ENCODE measurements around the gene KLC4. TPM values are rescaled to one million over a fixed set of nuclear protein-coding genes. Genes with fewer than 3 reads are reported as not detected.

The KLC4 gene
- total and polyA plus RNA-seq, 9 of the 15 experiments (the other 6 are each of a cell fraction or from before 2014, with no cell fraction given) = 1.7 to 16.2 (median 7.7) TPM

DNA sequence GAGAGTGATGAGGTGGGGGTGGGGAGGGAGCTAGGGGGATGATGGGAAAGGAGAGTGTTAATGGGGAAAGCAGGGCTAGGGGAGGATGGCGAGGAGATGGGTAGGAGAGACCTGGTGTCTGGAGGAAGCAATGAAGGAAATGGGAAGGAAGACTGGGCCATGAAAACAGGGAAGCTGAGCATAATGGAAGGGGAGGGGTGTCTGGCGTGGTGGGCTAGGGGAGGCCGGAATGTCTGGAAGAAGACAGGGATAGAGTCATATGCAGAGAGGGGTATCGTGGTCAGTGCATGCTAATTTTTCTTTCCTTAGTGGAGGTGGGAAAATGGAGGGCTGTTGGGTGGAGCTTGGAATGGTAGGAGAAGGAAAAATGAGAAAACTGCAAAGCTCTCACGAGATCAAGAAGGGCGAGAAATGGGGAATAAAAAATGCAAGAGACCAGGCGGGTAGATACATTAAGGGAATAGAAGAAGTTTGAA is 45.0 kb upstream of the KLC4 start (continued):
- TF ChIP-seq, protein P1, sequence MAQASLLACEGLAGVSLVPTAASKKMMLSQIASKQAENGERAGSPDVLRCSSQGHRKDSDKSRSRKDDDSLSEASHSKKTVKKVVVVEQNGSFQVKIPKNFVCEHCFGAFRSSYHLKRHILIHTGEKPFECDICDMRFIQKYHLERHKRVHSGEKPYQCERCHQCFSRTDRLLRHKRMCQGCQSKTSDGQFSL (CRISPR knock-in tag; IDR thresholded peaks at IDR 0.05) = 0 out of 2 replicates have a peak, but pooled peaks have one; percentile 53
- TF ChIP-seq, protein P1 (tag; IDR thresholded peaks at IDR 0.05) = no peak
- TF ChIP-seq NCOA4 (IDR thresholded peaks at IDR 0.05; ENCODE audit: partially characterized antibody) (peak; percentile 67), TRIM24 (IDR thresholded peaks at IDR 0.05) (peak in 1 of 2 experiments; percentile 5; a peak in 1 of 4 replicates), CSDE1 (IDR thresholded peaks at IDR 0.05) (0 out of 4 replicates have a peak, but pooled peaks of 1 of the 2 experiments have one; percentile 70), ZC3H8 (IDR thresholded peaks at IDR 0.05) (0 out of 2 replicates have a peak, but pooled peaks have one; percentile 31), TAF1 (IDR thresholded peaks at IDR 0.05; ENCODE audit: control insufficient read depth, extremely low read depth, insufficient read depth, low read length, severe bottlenecking) (no peak), RAD51 (IDR thresholded peaks at IDR 0.05; ENCODE audit: borderline replicate concordance, low read depth) (0 out of 2 replicates have a peak, but pooled peaks have one; percentile 1), ZNF184 (CRISPR knock-in tag; IDR thresholded peaks at IDR 0.05) (no peak), ARNT (IDR thresholded peaks at IDR 0.05) (peak in 1 of 2 experiments; percentile 39; a peak in 1 of 4 replicates), LARP7 (IDR thresholded peaks at IDR 0.05) (peak; percentile 95; the same call in 1 of the 2 replicates), ARHGAP35 (IDR thresholded peaks at IDR 0.05; ENCODE audit: partially characterized antibody) (peak; percentile 80), POLR2B (IDR thresholded peaks at IDR 0.05; ENCODE audit: low read depth, partially characterized antibody) (peak; percentile 47), TAF9B (IDR thresholded peaks at IDR 0.05; ENCODE audit: partially characterized antibody) (peak; percentile 56), SUPT5H (IDR thresholded peaks at IDR 0.05) (peak; percentile 24), GTF2E2 (tag; IDR thresholded peaks at IDR 0.05) (no peak), TGIF2 (CRISPR knock-in tag; IDR thresholded peaks at IDR 0.05) (no peak), SMARCA5 (IDR thresholded peaks at IDR 0.05) (0 out of 2 replicates have a peak, but pooled peaks have one; percentile 65), CTBP1 (IDR thresholded peaks at IDR 0.05; ENCODE audit: borderline replicate concordance) (no peak), ELF4 (CRISPR knock-in tag; IDR thresholded peaks at IDR 0.05) (peak; percentile 78; the same call in 1 of the 2 replicates), SMARCE1 (IDR thresholded peaks at IDR 0.05) (peak; percentile 49), FOS (IDR thresholded peaks at IDR 0.05; ENCODE audit: extremely low read depth, insufficient read length) (no peak), EHMT2 (IDR thresholded peaks at IDR 0.05) (peak; percentile 77; the same call in 1 of the 2 replicates), NR2C2 (CRISPR knock-in tag; IDR thresholded peaks at IDR 0.05) (no peak), NR2C2 (tag; IDR thresholded peaks at IDR 0.05) (0 out of 2 replicates have a peak, but pooled peaks have one; percentile 5), THRAP3 (IDR thresholded peaks at IDR 0.05; ENCODE audit: borderline replicate concordance) (0 out of 2 replicates have a peak, but pooled peaks have one; percentile 88)
- TF ChIP-seq, protein P2, sequence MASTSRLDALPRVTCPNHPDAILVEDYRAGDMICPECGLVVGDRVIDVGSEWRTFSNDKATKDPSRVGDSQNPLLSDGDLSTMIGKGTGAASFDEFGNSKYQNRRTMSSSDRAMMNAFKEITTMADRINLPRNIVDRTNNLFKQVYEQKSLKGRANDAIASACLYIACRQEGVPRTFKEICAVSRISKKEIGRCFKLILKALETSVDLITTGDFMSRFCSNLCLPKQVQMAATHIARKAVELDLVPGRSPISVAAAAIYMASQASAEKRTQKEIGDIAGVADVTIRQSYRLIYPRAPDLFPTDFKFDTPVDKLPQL (IDR thresholded peaks at IDR 0.05; ENCODE audit: extremely low read depth, insufficient read length) = no peak
- TF ChIP-seq, protein P3, sequence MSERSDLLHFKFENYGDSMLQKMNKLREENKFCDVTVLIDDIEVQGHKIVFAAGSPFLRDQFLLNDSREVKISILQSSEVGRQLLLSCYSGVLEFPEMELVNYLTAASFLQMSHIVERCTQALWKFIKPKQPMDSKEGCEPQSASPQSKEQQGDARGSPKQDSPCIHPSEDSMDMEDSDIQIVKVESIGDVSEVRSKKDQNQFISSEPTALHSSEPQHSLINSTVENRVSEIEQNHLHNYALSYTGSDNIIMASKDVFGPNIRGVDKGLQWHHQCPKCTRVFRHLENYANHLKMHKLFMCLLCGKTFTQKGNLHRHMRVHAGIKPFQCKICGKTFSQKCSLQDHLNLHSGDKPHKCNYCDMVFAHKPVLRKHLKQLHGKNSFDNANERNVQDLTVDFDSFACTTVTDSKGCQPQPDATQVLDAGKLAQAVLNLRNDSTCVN (CRISPR knock-in tag; IDR thresholded peaks at IDR 0.05) = peak; percentile 84; the same call in 1 of the 2 replicates
